NCI-H82 treated with DMSO at 0.1 percent for 48 hours (cell line): ENCODE measurements around the gene CYB561D1.

ENCODE experiments used
- DNase-seq: peaks from one replicate; lab custom pipeline; 2025; ENCODE audit not compliant: unreplicated experiment; lab: John Stamatoyannopoulos, UW

Gene CYB561D1

GRCh38 chr1:109546311-109547109 lies 52.6 kb downstream of the CYB561D1 start:
- peak; percentile 89 for DNase-seq

GRCh38 chr1:109547463-109548320 lies 53.8 kb downstream of the CYB561D1 start:
- no peak for DNase-seq

GRCh38 chr1:109548321-109549267 lies 54.7 kb downstream of the CYB561D1 start, which contains the start of gene GNAI3:
TSS of gene GNAI3 (plus strand) at chr1:109548615. CDS start at chr1:109548721, 106 bp downstream.
- DNase-seq: peak; percentile 86
